H1 (cell line): Measurements from ENCODE around the gene NAGLU. TPM values are rescaled to one million over a fixed set of nuclear protein-coding genes. Genes with fewer than 3 reads are reported as not detected.

ENCODE experiments used
- CTCF ChIA-PET: fragments of 300-600 bp; sonication (Branson Sonifier 250); formaldehyde crosslinking; loops from one replicate; lab custom pipeline; 2021; ENCODE audit not compliant: partially characterized antibody; lab: Charles Lee
- POLR2A ChIA-PET: fragments of 300-600 bp; sonication (Branson Sonifier 250); formaldehyde crosslinking; loops from one replicate; lab custom pipeline; 2021; ENCODE audit warnings: inconsistent platforms; ENCODE audit not compliant: partially characterized antibody; lab: Charles Lee
- DNase-seq, 2 experiments: peaks; one replicate each; pipeline versions ENCODE4 v3.0.0 to v3.0.0-alpha.2; 2010 to 2022; ENCODE audit warnings: low spot score in 2 of 2, low read depth in 1 of 2, mixed read lengths in 1 of 2
- FAIRE-seq: peaks from 2 replicates; lab custom pipeline; 2011; peaks lifted over from hg19 to GRCh38; lab: Jason Lieb, UNC
- H2AFZ ChIP-seq: 2 replicates; pipeline ENCODE4 v1.8.1; 2012; ENCODE audit warnings: low read length, inconsistent platforms
- H2AK5ac ChIP-seq: 2 replicates; pipeline ENCODE4 v1.6.1; 2013; ENCODE audit warnings: low read depth, low read length
- H2BK120ac ChIP-seq: replicated peaks from 2 replicates; pipeline ENCODE3; 2013; ENCODE audit warnings: low read depth, low read length, inconsistent platforms
- H2BK12ac ChIP-seq: 2 replicates; pipeline ENCODE4 v1.6.1; 2013; ENCODE audit warnings: low read depth, low read length
- H2BK15ac ChIP-seq: 2 replicates; pipeline ENCODE4 v1.6.1; 2013; ENCODE audit warnings: low read length
- H2BK20ac ChIP-seq: 2 replicates; pipeline ENCODE4 v1.6.1; 2013; ENCODE audit warnings: low read length
- H2BK5ac ChIP-seq: 2 replicates; pipeline ENCODE4 v1.6.1; 2013; ENCODE audit warnings: low read depth, low read length
- H3K14ac ChIP-seq: 2 replicates; pipeline ENCODE4 v1.6.1; 2013; ENCODE audit warnings: inconsistent platforms; ENCODE audit not compliant: insufficient read length
- H3K18ac ChIP-seq: 2 replicates; pipeline ENCODE4 v1.6.1; 2013; ENCODE audit warnings: low read length; ENCODE audit errors: extremely low read depth
- H3K23ac ChIP-seq: 2 replicates; pipeline ENCODE4 v1.6.1; 2013; ENCODE audit warnings: inconsistent platforms; ENCODE audit not compliant: insufficient read length
- H3K23me2 ChIP-seq: 2 replicates; pipeline ENCODE4 v1.6.1; 2013; ENCODE audit warnings: low read depth, low read length
- H3K27ac ChIP-seq: 2 replicates; pipeline ENCODE4 v1.6.1; 2011; ENCODE audit warnings: low read depth, low read length, inconsistent platforms
- H3K27me3 ChIP-seq, 4 experiments: replicated peaks in 1 of 4; 1 replicate in 1 of 4; 2 replicates in 3 of 4; pipeline versions ENCODE4 v1.6.1 to v1.8.1; 2011 to 2013; ENCODE audit warnings: low read length in 3 of 4, mild to moderate bottlenecking in 3 of 4, inconsistent platforms in 2 of 4, mixed read lengths in 2 of 4, moderate library complexity in 1 of 4; ENCODE audit not compliant: control insufficient read depth in 3 of 4, insufficient read depth in 3 of 4; ENCODE audit errors: extremely low read depth in 1 of 4
- H3K36me3 ChIP-seq, 4 experiments: 2 replicates each; pipeline versions ENCODE4 v1.6.1 to v1.8.1; 2011 to 2013; ENCODE audit warnings: mild to moderate bottlenecking in 4 of 4, low read length in 3 of 4, moderate library complexity in 2 of 4, control low read depth in 1 of 4, inconsistent platforms in 1 of 4; ENCODE audit not compliant: insufficient read depth in 4 of 4, control insufficient read depth in 2 of 4
- H3K4ac ChIP-seq: replicated peaks from 2 replicates; pipeline ENCODE3; 2013; ENCODE audit warnings: low read length, low read depth, mixed read lengths, inconsistent platforms; ENCODE audit not compliant: insufficient read length
- H3K4me1 ChIP-seq, 4 experiments: replicated peaks in 1 of 4; 1 replicate in 1 of 4; 2 replicates in 3 of 4; pipeline versions ENCODE4 v1.6.1 to v1.8.1; 2011 to 2013; ENCODE audit warnings: low read length in 3 of 4, inconsistent platforms in 2 of 4, mixed read lengths in 1 of 4; ENCODE audit not compliant: insufficient read depth in 4 of 4, control insufficient read depth in 3 of 4
- H3K4me2 ChIP-seq, 2 experiments: 2 replicates each; pipeline versions ENCODE4 v1.6.1 to v1.8.1; 2011 to 2013; ENCODE audit warnings: low read depth in 2 of 2, low read length in 2 of 2, control low read depth in 1 of 2, inconsistent platforms in 1 of 2, mild to moderate bottlenecking in 1 of 2; ENCODE audit not compliant: insufficient read depth in 1 of 2
- H3K4me3 ChIP-seq, 4 experiments: fragments of 200-600, 300-600 bp in 1 of 4; sonication (generic), shearing (Covaris generic), sonication (Bioruptor Twin) in 1 of 4; 2 replicates each; pipeline versions ENCODE4 v1.5.1 to v1.8.1; 2011 to 2016; ENCODE audit warnings: low read length in 4 of 4, low read depth in 3 of 4, control low read depth in 2 of 4, inconsistent platforms in 2 of 4, mild to moderate bottlenecking in 2 of 4, mixed read lengths in 1 of 4, moderate library complexity in 1 of 4; ENCODE audit not compliant: insufficient read depth in 2 of 4; ENCODE audit errors: extremely low read depth in 1 of 4
- H3K56ac ChIP-seq: replicated peaks from 2 replicates; pipeline ENCODE3; 2013; ENCODE audit warnings: low read depth, mild to moderate bottlenecking, mixed read lengths, low read length, inconsistent platforms; ENCODE audit not compliant: insufficient read length
- H3K79me1 ChIP-seq: 2 replicates; pipeline ENCODE4 v1.6.1; 2013; ENCODE audit warnings: low read depth, low read length, control low read depth
- H3K79me2 ChIP-seq, 2 experiments: 2 replicates each; pipeline versions ENCODE4 v1.6.1 to v1.8.1; 2012 to 2013; ENCODE audit warnings: low read length in 2 of 2, mild to moderate bottlenecking in 2 of 2, inconsistent platforms in 1 of 2; ENCODE audit not compliant: insufficient read depth in 2 of 2, control insufficient read depth in 1 of 2
- H3K9ac ChIP-seq, 4 experiments: replicated peaks in 1 of 4; 1 replicate in 1 of 4; 2 replicates in 3 of 4; pipeline versions ENCODE4 v1.6.1 to v1.8.1; 2011 to 2013; ENCODE audit warnings: low read depth in 3 of 4, low read length in 3 of 4, control low read depth in 2 of 4, mild to moderate bottlenecking in 2 of 4, moderate library complexity in 2 of 4, inconsistent platforms in 1 of 4; ENCODE audit errors: extremely low read depth in 1 of 4
- H3K9me3 ChIP-seq, 2 experiments: 2 replicates each; pipeline versions ENCODE4 v1.6.1 to v1.8.1; 2012 to 2013; ENCODE audit warnings: mild to moderate bottlenecking in 2 of 2, moderate library complexity in 2 of 2, control low read depth in 1 of 2, inconsistent platforms in 1 of 2, low read depth in 1 of 2, low read length in 1 of 2, mixed read lengths in 1 of 2; ENCODE audit not compliant: insufficient read depth in 2 of 2
- H4K20me1 ChIP-seq, 2 experiments: replicated peaks in 1 of 2; 2 replicates each; pipeline versions ENCODE3 to v1.8.1; 2011 to 2013; ENCODE audit warnings: inconsistent platforms in 2 of 2, low read length in 2 of 2, mild to moderate bottlenecking in 1 of 2; ENCODE audit not compliant: insufficient read depth in 2 of 2, control insufficient read depth in 1 of 2
- H4K5ac ChIP-seq: 2 replicates; pipeline ENCODE4 v1.6.1; 2013; ENCODE audit warnings: low read length, low read depth, mixed read lengths, inconsistent platforms; ENCODE audit not compliant: insufficient read length
- H4K8ac ChIP-seq: 2 replicates; pipeline ENCODE4 v1.8.0; 2013; ENCODE audit warnings: mild to moderate bottlenecking, moderate library complexity, low read length, inconsistent platforms; ENCODE audit not compliant: insufficient read depth; ENCODE audit errors: extremely low read depth
- H4K91ac ChIP-seq: replicated peaks from 2 replicates; pipeline ENCODE3; 2013; ENCODE audit warnings: low read length, mixed read lengths, inconsistent platforms; ENCODE audit not compliant: insufficient read length
- BCL11A ChIP-seq, 2 experiments: IDR thresholded peaks; one replicate each; pipeline ENCODE4 v1.6.1; 2011; ENCODE audit warnings: low read depth in 2 of 2, low read length in 2 of 2, mild to moderate bottlenecking in 2 of 2
- CHD1 ChIP-seq: IDR thresholded peaks from 2 replicates; pipeline ENCODE4 v1.6.1; 2012; ENCODE audit warnings: low read depth, low read length, improper control_type of control experiment
- CREB1 ChIP-seq: IDR thresholded peaks from 2 replicates; pipeline ENCODE4 v1.6.1; 2012; ENCODE audit warnings: inconsistent platforms
- CTCF ChIP-seq, 3 experiments: IDR thresholded peaks; 1 replicate in 2 of 3; 2 replicates in 1 of 3; pipeline versions ENCODE4 v1.5.1 to v1.6.1; 2011; ENCODE audit warnings: low read length in 3 of 3, mild to moderate bottlenecking in 3 of 3, inconsistent platforms in 2 of 3, low read depth in 1 of 3, moderate library complexity in 1 of 3; ENCODE audit not compliant: insufficient read depth in 1 of 3; ENCODE audit errors: control extremely low read depth in 1 of 3
- NANOG ChIP-seq: IDR thresholded peaks from 2 replicates; pipeline ENCODE4 v1.6.1; 2011; ENCODE audit warnings: low read length, low read depth, mild to moderate bottlenecking, inconsistent platforms; ENCODE audit not compliant: insufficient read depth, poor library complexity, severe bottlenecking
- RAD21 ChIP-seq, 2 experiments: IDR thresholded peaks in 1 of 2; conservative IDR thresholded peaks in 1 of 2; 2 replicates each; pipeline ENCODE4 v1.6.1; 2011; ENCODE audit warnings: low read depth in 2 of 2, low read length in 2 of 2, improper control_type of control experiment in 1 of 2, inconsistent platforms in 1 of 2, mild to moderate bottlenecking in 1 of 2, moderate library complexity in 1 of 2
- USF2 ChIP-seq: IDR thresholded peaks from 2 replicates; pipeline ENCODE4 v1.6.1; 2011; ENCODE audit warnings: low read length, improper control_type of control experiment
- WGBS, 2 experiments: shearing (Covaris generic) in 1 of 2; methylation state at CpG; one replicate each; pipeline versions ENCODE4 v1.1.6 to v1.1.7; 2013 to 2015; ENCODE audit warnings: low lambda C conversion rate in 2 of 2, mixed read lengths in 2 of 2, inconsistent platforms in 1 of 2, low coverage in 1 of 2, missing lambda C conversion rate in 1 of 2; ENCODE audit not compliant: insufficient replicate concordance in 2 of 2, insufficient coverage in 1 of 2, insufficient read length in 1 of 2; ENCODE audit errors: extremely low coverage in 1 of 2, missing lambda C conversion rate in 1 of 2; 5-methylcytosine and 5-hydroxymethylcytosine counted together
- polyA plus RNA-seq, 7 experiments: library from polyadenylated mRNA; depleted of rRNA in 3 of 7; stranded (reverse) in 5 of 7; unstranded in 2 of 7; fragments of >200 nt in 5 of 7; fragments of 200-250 nt in 2 of 7; gene quantifications; 1 replicate in 5 of 7; 2 replicates in 1 of 7; 4 replicates in 1 of 7; pipeline versions ENCODE4 v1.2.1 to v1.2.3, GENCODE V29; 2011 to 2013; ENCODE audit warnings: missing spikeins in 2 of 7, mixed read lengths in 2 of 7
- total RNA-seq: library from RNA; stranded (reverse); fragmentation: NEBNext Ultra II Directional; extraction: Animal tissue kit (Norgen Biotek cat#: 25700); gene quantifications from 2 replicates; pipeline ENCODE4 v1.2.1, GENCODE V29; 2021

Gene NAGLU
- total and polyA plus RNA-seq, 2 of the 8 experiments (the other 6 are each of a cell fraction or from before 2014, with no cell fraction given) = 21.3 to 21.6 TPM

- H3K4me2 ChIP-seq = peak overlapping the region; percentile 77 to 83
- no peak overlapping the region for H2BK20ac ChIP-seq
- POLR2A ChIA-PET = interaction anchor here (0.6 to 7.0 kb wide), 17 partner anchors 8 to 256 kb away, joined by 3 to 74 read pairs (median 5); partner anchors contain the start of genes CNTD1, COA3, COASY and MLX
- FAIRE-seq (no peak), DNase-seq (peak; percentile 72 to 96)
- no peak overlapping the region for H4K8ac ChIP-seq
- WGBS, 2 experiments = 3% methylated on average over 17 of the region's 20 CpGs; no CpG with 5 or more reads in 1 of the 2 experiments
- no peak overlapping the region for H4K91ac ChIP-seq
- H3K23ac ChIP-seq = no peak overlapping the region
- no peak overlapping the region for H3K14ac ChIP-seq
- peaks cover 0 to 19% of the 10 kb centered on the region in 2 experiments; a peak in 2 of 4 replicates for H3K79me2 ChIP-seq
- peaks cover 9% of the 10 kb centered on the region for H3K23me2 ChIP-seq
- peaks cover 23 to 41% (median 31%) of the 10 kb centered on the region in 4 experiments for H3K36me3 ChIP-seq
- H4K20me1 ChIP-seq = peaks cover 0 to 1% of the 10 kb centered on the region in 2 experiments
- no peak overlapping the region for H4K5ac ChIP-seq
- H2BK120ac ChIP-seq = no peak overlapping the region
- no peak overlapping the region for H3K4ac ChIP-seq
- peak overlapping the region; percentile 80 to 99 (median 90) for H3K4me3 ChIP-seq
- H2AFZ ChIP-seq = no peak overlapping the region
- H3K18ac ChIP-seq = no peak overlapping the region
- H2BK5ac ChIP-seq = no peak overlapping the region
- H3K9me3 ChIP-seq = no peaks in the 10 kb centered on the region
- H3K56ac ChIP-seq = no peak overlapping the region
- H3K27me3 ChIP-seq = no peaks in the 10 kb centered on the region
- no peak overlapping the region for H2AK5ac ChIP-seq
- no peak overlapping the region for H3K27ac ChIP-seq
- H2BK12ac ChIP-seq = no peak overlapping the region
- no peaks in the 10 kb centered on the region for H3K79me1 ChIP-seq
- no peak overlapping the region for H2BK15ac ChIP-seq
- CTCF ChIA-PET = interaction anchor here (0.6 to 3.9 kb wide), 49 partner anchors 8 to 251 kb away, joined by 3 to 32 read pairs (median 5); partner anchors contain the start of genes BECN1, CNTD1, COA3 and HSD17B1
- peak overlapping the region in 3 of 4 experiments; percentile 73 to 91 (median 88); a peak in 5 of 7 replicates for H3K9ac ChIP-seq
- no peaks in the 10 kb centered on the region for H3K4me1 ChIP-seq
- TF ChIP-seq CREB1 (peak; percentile 77), BCL11A (IDR thresholded peaks at IDR 0.05; ENCODE audit: low read depth in 2 of 2, low read length in 2 of 2) (no peak), RAD21 (IDR thresholded peaks at IDR 0.05 in 1 of 2, conservative IDR thresholded peaks at IDR 0.05 in 1 of 2; ENCODE audit: low read depth in 2 of 2, low read length in 2 of 2) (peak; percentile 82 to 86), NANOG (no peak), CHD1 (no peak), USF2 (0 out of 2 replicates have a peak, but pooled peaks have one; percentile 4), CTCF (IDR thresholded peaks at IDR 0.05; ENCODE audit: control extremely low read depth in 1 of 3, insufficient read depth in 1 of 3, low read depth in 1 of 3, low read length in 3 of 3) (peak; percentile 71 to 83 (median 82))
Observed at GRCh38 chr17:42578282-42578869, 42.3 kb downstream of the NAGLU start.
